AG09309 (cell line): ENCODE measurements around the gene KAZN.

Experiments used
- DNase-seq: peaks from one replicate; pipeline ENCODE4 v3.0.0-alpha.2; 2010; ENCODE audit warnings: low read depth
- H3K4me3 ChIP-seq: 2 replicates; pipeline ENCODE4 v1.5.1; 2011; ENCODE audit warnings: mild to moderate bottlenecking, low read depth, low read length, moderate library complexity; ENCODE audit not compliant: control insufficient read depth
- TF ChIP-seq, protein P1 (sequence below): IDR thresholded peaks from 2 replicates; pipeline ENCODE4 v1.5.1; 2011; ENCODE audit warnings: mild to moderate bottlenecking, low read depth, low read length, inconsistent platforms; ENCODE audit not compliant: insufficient read depth, control insufficient read depth; ENCODE audit errors: missing control alignments

The KAZN gene

DNA sequence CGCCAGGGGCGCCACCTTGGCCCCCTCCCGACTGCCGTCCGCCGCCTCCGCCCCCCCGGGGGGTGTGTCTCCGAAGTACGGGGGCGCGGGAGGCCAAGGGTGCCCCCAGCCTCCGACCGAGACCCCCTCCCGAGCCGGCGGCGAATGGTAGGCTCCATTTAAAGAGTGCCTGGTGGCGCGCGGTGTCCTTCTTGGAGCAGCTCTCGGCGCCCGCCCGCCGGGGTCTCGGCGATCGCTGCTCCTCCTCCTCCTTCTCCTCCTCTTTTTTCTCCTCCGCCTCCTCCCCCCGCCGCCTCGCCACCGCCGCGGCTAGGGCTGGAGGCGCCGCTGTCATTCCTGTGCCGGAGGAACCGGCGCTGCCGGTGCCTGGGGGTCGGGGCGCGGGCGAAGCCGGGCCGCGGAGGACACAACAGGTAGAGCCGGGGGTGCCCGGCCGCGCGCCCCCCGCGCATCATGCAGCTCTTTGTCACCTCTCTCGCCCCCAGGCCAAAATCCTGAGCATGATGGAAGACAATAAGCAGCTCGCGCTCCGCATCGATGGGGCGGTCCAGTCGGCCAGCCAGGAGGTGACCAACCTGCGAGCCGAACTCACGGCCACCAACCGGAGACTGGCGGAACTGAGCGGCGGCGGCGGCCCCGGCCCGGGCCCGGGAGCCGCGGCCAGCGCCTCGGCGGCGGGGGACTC lies at the start of gene KAZN:
TSS of gene KAZN (plus strand) at position 188 of the 685 bp plus-strand sequence.
- TF ChIP-seq, protein P1, sequence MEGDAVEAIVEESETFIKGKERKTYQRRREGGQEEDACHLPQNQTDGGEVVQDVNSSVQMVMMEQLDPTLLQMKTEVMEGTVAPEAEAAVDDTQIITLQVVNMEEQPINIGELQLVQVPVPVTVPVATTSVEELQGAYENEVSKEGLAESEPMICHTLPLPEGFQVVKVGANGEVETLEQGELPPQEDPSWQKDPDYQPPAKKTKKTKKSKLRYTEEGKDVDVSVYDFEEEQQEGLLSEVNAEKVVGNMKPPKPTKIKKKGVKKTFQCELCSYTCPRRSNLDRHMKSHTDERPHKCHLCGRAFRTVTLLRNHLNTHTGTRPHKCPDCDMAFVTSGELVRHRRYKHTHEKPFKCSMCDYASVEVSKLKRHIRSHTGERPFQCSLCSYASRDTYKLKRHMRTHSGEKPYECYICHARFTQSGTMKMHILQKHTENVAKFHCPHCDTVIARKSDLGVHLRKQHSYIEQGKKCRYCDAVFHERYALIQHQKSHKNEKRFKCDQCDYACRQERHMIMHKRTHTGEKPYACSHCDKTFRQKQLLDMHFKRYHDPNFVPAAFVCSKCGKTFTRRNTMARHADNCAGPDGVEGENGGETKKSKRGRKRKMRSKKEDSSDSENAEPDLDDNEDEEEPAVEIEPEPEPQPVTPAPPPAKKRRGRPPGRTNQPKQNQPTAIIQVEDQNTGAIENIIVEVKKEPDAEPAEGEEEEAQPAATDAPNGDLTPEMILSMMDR, result peak; percentile 11
- peak within 1 kb of the TSS; percentile 47 for H3K4me3 ChIP-seq
- DNase-seq, result no peak

DNA sequence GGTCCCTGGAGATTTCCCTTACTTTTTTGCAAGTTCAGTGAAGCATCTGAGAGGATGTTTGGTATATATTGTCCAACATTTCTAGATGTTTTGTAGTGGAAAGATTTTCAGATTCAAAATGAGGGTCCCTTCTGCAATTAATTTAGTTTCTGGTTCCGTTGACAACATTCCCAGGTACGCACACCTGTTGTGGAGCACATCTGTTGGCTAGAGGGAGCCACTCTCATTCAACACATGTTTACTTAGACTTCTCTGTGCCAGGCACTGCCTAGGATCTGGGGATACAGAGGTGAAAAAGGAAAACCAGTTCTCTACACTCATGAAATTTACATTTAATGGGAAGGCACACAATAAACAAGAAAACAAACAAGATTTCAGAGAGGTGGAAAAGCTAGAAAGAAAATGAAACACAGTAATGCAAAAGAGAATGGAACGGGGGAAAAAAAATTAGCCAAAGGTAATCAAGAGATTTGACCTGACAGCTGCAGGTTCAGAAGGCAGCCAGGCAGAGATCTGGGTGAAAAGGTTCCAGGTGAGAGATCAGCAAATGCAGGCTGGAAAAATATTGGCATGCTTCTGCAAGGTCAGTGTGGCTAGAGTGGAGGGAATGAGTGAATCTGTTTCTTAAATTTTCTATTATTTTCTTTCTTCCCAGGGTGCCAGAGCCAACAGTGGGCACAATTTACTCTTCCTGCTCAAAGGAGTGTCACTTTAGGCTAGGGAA lies 48.4 kb upstream of the KAZN start:
- TF ChIP-seq, protein P1, result no peak
- DNase-seq, result no peak

DNA sequence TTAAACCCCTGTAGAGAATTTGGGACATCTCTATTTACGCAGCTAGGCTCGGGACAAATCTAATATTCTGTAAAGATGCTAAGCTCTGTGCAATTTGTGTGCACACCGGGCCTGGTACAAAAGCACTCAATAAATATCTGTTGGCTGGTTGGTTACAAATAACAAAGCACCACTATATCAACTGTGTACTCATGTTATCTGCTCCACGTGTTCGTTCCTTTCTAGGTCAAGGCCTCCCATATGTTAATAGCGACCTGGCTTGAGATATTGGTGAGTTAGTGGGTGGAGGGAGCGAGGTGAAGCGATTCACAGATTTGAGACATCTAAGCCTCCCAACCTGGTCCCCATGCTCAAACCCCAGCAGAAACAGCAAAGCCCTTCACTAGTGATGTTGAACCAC lies 47.1 kb upstream of the KAZN start:
- no peak overlapping the region for H3K4me3 ChIP-seq
- no peak for DNase-seq
- TF ChIP-seq, protein P1, result no peak

More for the DNA sequence above, 48.4 kb upstream of the KAZN start:
- H3K4me3 ChIP-seq, result no peak overlapping the region

- no peak overlapping the region for H3K4me3 ChIP-seq
- TF ChIP-seq, protein P1, result no peak
- DNase-seq, result no peak
Observed at GRCh38 chr1:14552246-14552965, 46.1 kb upstream of the KAZN start.

GRCh38 chr1:14553711-14554110 lies 44.8 kb upstream of the KAZN start:
- DNase-seq, result no peak
- TF ChIP-seq, protein P1, result no peak
- no peak overlapping the region for H3K4me3 ChIP-seq

- no peak for DNase-seq
- TF ChIP-seq, protein P1, result no peak
- no peak overlapping the region for H3K4me3 ChIP-seq
Observed at GRCh38 chr1:14555091-14555490, 43.4 kb upstream of the KAZN start.
